Measurements from ENCODE around the gene FRMPD1.

Gene FRMPD1

DNA sequence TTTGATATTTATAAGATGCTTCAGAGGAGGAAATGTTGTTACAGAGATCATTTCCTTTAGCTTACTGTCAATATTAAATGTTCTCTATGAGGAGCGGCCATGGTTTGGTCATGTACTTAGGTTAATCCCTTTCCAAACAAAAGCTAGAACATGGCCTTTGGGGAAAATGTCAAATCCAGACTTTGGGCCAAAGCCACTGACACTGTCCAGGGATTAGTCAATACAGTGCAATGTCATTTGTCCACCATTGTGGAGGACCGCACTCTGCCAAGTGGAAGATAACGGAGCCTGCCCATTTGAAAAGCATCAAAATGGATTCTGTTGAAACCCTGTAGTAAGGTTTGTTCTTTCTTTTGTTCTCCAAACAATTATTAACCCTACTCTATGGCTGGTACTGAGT, 50.1 kb downstream of the FRMPD1 start:
- TF ChIP-seq BCL11A (tag by site-specific recombination; IDR thresholded peaks at IDR 0.05; ENCODE audit: low read depth) (no peak), ZNF777 (tag by site-specific recombination; IDR thresholded peaks at IDR 0.05; ENCODE audit: borderline replicate concordance) (no peak), ZNF558 (tag by site-specific recombination; IDR thresholded peaks at IDR 0.05) (no peak), GLI2 (tag by site-specific recombination; IDR thresholded peaks at IDR 0.05; ENCODE audit: borderline replicate concordance, low read depth) (no peak), ZNF510 (tag by site-specific recombination; IDR thresholded peaks at IDR 0.05; ENCODE audit: insufficient replicate concordance) (no peak), ZNF473 (tag by site-specific recombination; IDR thresholded peaks at IDR 0.05) (no peak), ZNF843 (tag by site-specific recombination; IDR thresholded peaks at IDR 0.05) (no peak), MZF1 (tag by site-specific recombination; IDR thresholded peaks at IDR 0.05; ENCODE audit: borderline replicate concordance) (no peak), ZNF654 (tag by site-specific recombination; IDR thresholded peaks at IDR 0.05; ENCODE audit: low read depth) (no peak), ZNF324 (tag by site-specific recombination; IDR thresholded peaks at IDR 0.05) (no peak), KLF8 (tag by site-specific recombination; IDR thresholded peaks at IDR 0.05) (no peak), ZFP37 (tag by site-specific recombination; IDR thresholded peaks at IDR 0.05) (no peak), ZNF366 (tag by site-specific recombination; conservative IDR thresholded peaks at IDR 0.05) (no peak), ZNF596 (tag by site-specific recombination; IDR thresholded peaks at IDR 0.05) (no peak), ZNF350 (tag by site-specific recombination; IDR thresholded peaks at IDR 0.05) (no peak), ZBTB21 (tag by site-specific recombination; IDR thresholded peaks at IDR 0.05) (no peak)
- TF ChIP-seq, protein P1, sequence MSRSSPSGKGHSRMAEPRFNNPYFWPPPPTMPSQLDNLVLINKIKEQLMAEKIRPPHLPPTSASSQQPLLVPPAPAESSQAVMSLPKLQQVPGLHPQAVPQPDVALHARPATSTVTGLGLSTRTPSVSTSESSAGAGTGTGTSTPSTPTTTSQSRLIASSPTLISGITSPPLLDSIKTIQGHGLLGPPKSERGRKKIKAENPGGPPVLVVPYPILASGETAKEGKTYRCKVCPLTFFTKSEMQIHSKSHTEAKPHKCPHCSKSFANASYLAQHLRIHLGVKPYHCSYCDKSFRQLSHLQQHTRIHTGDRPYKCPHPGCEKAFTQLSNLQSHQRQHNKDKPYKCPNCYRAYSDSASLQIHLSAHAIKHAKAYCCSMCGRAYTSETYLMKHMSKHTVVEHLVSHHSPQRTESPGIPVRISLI (tag by site-specific recombination; IDR thresholded peaks at IDR 0.05): no peak
- TF ChIP-seq, protein P2, sequence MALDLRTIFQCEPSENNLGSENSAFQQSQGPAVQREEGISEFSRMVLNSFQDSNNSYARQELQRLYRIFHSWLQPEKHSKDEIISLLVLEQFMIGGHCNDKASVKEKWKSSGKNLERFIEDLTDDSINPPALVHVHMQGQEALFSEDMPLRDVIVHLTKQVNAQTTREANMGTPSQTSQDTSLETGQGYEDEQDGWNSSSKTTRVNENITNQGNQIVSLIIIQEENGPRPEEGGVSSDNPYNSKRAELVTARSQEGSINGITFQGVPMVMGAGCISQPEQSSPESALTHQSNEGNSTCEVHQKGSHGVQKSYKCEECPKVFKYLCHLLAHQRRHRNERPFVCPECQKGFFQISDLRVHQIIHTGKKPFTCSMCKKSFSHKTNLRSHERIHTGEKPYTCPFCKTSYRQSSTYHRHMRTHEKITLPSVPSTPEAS (tag by site-specific recombination; IDR thresholded peaks at IDR 0.05): no peak
- TF ChIP-seq, protein P3, sequence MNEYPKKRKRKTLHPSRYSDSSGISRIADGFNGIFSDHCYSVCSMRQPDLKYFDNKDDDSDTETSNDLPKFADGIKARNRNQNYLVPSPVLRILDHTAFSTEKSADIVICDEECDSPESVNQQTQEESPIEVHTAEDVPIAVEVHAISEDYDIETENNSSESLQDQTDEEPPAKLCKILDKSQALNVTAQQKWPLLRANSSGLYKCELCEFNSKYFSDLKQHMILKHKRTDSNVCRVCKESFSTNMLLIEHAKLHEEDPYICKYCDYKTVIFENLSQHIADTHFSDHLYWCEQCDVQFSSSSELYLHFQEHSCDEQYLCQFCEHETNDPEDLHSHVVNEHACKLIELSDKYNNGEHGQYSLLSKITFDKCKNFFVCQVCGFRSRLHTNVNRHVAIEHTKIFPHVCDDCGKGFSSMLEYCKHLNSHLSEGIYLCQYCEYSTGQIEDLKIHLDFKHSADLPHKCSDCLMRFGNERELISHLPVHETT (tag by site-specific recombination; IDR thresholded peaks at IDR 0.05): no peak
- TF ChIP-seq, protein P4, sequence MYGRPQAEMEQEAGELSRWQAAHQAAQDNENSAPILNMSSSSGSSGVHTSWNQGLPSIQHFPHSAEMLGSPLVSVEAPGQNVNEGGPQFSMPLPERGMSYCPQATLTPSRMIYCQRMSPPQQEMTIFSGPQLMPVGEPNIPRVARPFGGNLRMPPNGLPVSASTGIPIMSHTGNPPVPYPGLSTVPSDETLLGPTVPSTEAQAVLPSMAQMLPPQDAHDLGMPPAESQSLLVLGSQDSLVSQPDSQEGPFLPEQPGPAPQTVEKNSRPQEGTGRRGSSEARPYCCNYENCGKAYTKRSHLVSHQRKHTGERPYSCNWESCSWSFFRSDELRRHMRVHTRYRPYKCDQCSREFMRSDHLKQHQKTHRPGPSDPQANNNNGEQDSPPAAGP (tag by site-specific recombination; IDR thresholded peaks at IDR 0.05): no peak
- Histone ChIP-seq H3K4me3 (ENCODE audit: low read depth, low read length) (no peak overlapping the region), H3K27ac (ENCODE audit: extremely low read depth, low read depth, low read length) (no peak overlapping the region), H3K4me1 (ENCODE audit: control insufficient read depth, insufficient read depth, low read length) (no peaks in the 10 kb centered on the region), H3K36me3 (ENCODE audit: control insufficient read depth in 2 of 2, insufficient read depth in 1 of 2, low read length in 2 of 2) (no peaks in the 10 kb centered on the region), H3K9me3 (ENCODE audit: control insufficient read depth, insufficient read depth, low read depth, low read length) (no peaks in the 10 kb centered on the region)
- POLR2A ChIA-PET: no interaction called here
- CTCF ChIA-PET: no interaction called here

DNA sequence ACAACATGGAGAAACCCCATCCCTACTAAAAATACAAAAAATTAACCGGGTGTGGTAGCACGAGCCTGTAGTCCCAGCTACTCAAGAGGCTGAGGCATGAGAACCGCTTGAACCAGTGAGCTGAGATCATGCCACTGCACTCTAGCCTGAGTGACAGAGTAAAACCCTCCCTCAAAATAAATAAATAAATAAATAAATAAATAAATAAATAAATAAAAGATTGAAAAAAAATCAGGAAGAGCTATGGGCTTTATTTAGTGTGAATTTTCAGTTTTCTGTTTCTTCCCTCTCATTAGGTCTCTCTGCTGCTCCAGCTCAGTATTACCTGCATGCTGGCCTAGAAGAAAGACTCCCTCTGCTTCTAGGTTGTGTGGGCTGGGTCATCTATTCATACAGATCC, 55.0 kb downstream of the FRMPD1 start:
- Histone ChIP-seq H3K4me3 (ENCODE audit: low read depth, low read length) (no peak overlapping the region), H3K27ac (ENCODE audit: extremely low read depth, low read depth, low read length) (no peak overlapping the region), H3K9me3 (ENCODE audit: control insufficient read depth, insufficient read depth, low read depth, low read length) (no peaks in the 10 kb centered on the region), H3K4me1 (ENCODE audit: control insufficient read depth, insufficient read depth, low read length) (no peaks in the 10 kb centered on the region), H3K36me3 (ENCODE audit: control insufficient read depth in 2 of 2, insufficient read depth in 1 of 2, low read length in 2 of 2) (no peaks in the 10 kb centered on the region)
- ChIA-PET POLR2A (no interaction called here), CTCF (interaction anchor here (0.8 kb wide), 1 partner anchor 79 kb away, joined by 3 read pairs; the partner anchor contains the start of gene EXOSC3)
- TF ChIP-seq, protein P4 (tag by site-specific recombination; IDR thresholded peaks at IDR 0.05): no peak
- TF ChIP-seq ZSCAN23 (tag by site-specific recombination; IDR thresholded peaks at IDR 0.05) (no peak), ZNF560 (tag by site-specific recombination; IDR thresholded peaks at IDR 0.05; ENCODE audit: borderline replicate concordance) (0 out of 2 replicates have a peak, but pooled peaks have one; percentile 16), ZNF623 (tag by site-specific recombination; IDR thresholded peaks at IDR 0.05) (peak; percentile 28; the same call in 1 of the 2 replicates), ZNF426 (tag by site-specific recombination; IDR thresholded peaks at IDR 0.05) (peak; percentile 42), ZNF664 (tag by site-specific recombination; IDR thresholded peaks at IDR 0.05) (0 out of 2 replicates have a peak, but pooled peaks have one; percentile 23), ZNF394 (tag by site-specific recombination; IDR thresholded peaks at IDR 0.05; ENCODE audit: borderline replicate concordance) (peak; percentile 74; the same call in 1 of the 2 replicates)
- TF ChIP-seq, protein P5, sequence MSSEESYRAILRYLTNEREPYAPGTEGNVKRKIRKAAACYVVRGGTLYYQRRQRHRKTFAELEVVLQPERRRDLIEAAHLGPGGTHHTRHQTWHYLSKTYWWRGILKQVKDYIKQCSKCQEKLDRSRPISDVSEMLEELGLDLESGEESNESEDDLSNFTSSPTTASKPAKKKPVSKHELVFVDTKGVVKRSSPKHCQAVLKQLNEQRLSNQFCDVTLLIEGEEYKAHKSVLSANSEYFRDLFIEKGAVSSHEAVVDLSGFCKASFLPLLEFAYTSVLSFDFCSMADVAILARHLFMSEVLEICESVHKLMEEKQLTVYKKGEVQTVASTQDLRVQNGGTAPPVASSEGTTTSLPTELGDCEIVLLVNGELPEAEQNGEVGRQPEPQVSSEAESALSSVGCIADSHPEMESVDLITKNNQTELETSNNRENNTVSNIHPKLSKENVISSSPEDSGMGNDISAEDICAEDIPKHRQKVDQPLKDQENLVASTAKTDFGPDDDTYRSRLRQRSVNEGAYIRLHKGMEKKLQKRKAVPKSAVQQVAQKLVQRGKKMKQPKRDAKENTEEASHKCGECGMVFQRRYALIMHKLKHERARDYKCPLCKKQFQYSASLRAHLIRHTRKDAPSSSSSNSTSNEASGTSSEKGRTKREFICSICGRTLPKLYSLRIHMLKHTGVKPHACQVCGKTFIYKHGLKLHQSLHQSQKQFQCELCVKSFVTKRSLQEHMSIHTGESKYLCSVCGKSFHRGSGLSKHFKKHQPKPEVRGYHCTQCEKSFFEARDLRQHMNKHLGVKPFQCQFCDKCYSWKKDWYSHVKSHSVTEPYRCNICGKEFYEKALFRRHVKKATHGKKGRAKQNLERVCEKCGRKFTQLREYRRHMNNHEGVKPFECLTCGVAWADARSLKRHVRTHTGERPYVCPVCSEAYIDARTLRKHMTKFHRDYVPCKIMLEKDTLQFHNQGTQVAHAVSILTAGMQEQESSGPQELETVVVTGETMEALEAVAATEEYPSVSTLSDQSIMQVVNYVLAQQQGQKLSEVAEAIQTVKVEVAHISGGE (tag by site-specific recombination; conservative IDR thresholded peaks at IDR 0.05; ENCODE audit: low read depth): 0 out of 2 replicates have a peak, but pooled peaks have one; percentile 44

All from HEK293 (cell line).